Duodenal mucosa (tissue), 2 donors: Measurements from ENCODE around the gene SRGN.
"Not testable (repeated sequence)": the region's sequence is repeated elsewhere in the genome, so short reads cannot be mapped to it uniquely, and the experiment has no call there.

Source experiments
- H3K27ac ChIP-seq: one replicate; pipeline ENCODE4 v1.7.0; 2013; ENCODE audit warnings: low read depth, low read length
- H3K27me3 ChIP-seq, 2 donors: one replicate each; pipeline ENCODE4 v1.7.0; 2013; ENCODE audit warnings: low read length in 2 of 2, control low read depth in 1 of 2; ENCODE audit not compliant: insufficient read depth in 2 of 2, control insufficient read depth in 1 of 2
- H3K36me3 ChIP-seq, 2 donors: one replicate each; pipeline ENCODE4 v1.7.0; 2013; ENCODE audit warnings: low read length in 2 of 2, control low read depth in 1 of 2; ENCODE audit not compliant: insufficient read depth in 2 of 2, control insufficient read depth in 1 of 2
- H3K4me1 ChIP-seq, 2 donors: one replicate each; pipeline ENCODE4 v1.7.0; 2013; ENCODE audit warnings: low read length in 2 of 2, control low read depth in 1 of 2; ENCODE audit not compliant: insufficient read depth in 2 of 2, control insufficient read depth in 1 of 2
- H3K4me3 ChIP-seq, 2 donors: one replicate each; pipeline ENCODE4 v1.7.0; 2013; ENCODE audit warnings: low read length in 2 of 2, low read depth in 1 of 2
- H3K9ac ChIP-seq, 2 donors: one replicate each; pipeline ENCODE4 v1.7.0; 2013; ENCODE audit warnings: low read length in 2 of 2, low read depth in 1 of 2
- H3K9me3 ChIP-seq, 2 donors: one replicate each; pipeline ENCODE4 v1.7.0; 2013; ENCODE audit warnings: low read length in 2 of 2, control low read depth in 1 of 2; ENCODE audit not compliant: control insufficient read depth in 1 of 2

The SRGN gene

GRCh38 chr10:69087590-69088470 is at the start of gene SRGN:
TSS of gene SRGN (plus strand) at chr10:69088103. CDS start at chr10:69088158, 55 bp downstream.
- Histone ChIP-seq H3K9ac (peak within 1 kb of the TSS; percentile 77 to 78), H3K27ac (peak within 1 kb of the TSS; percentile 90), H3K36me3 (no peaks in the 10 kb centered on the region), H3K9me3 (no peaks in the 10 kb centered on the region), H3K4me3 (peak within 1 kb of the TSS; percentile 60 to 77), H3K27me3 (no peaks in the 10 kb centered on the region), H3K4me1 (peaks cover under 1 to 10% of the 10 kb centered on the region in 2 donors)

GRCh38 chr10:69040904-69041303 is 47.0 kb upstream of the SRGN start:
- not testable (repeated sequence) for H3K27ac ChIP-seq, H3K9ac ChIP-seq, H3K27me3 ChIP-seq, H3K36me3 ChIP-seq, H3K4me1 ChIP-seq, H3K9me3 ChIP-seq, H3K4me3 ChIP-seq

- Histone ChIP-seq H3K27me3 (no peaks in the 10 kb centered on the region), H3K4me3 (no peak overlapping the region), H3K36me3 (no peaks in the 10 kb centered on the region), H3K27ac (no peak overlapping the region), H3K9me3 (no peaks in the 10 kb centered on the region), H3K9ac (no peak overlapping the region), H3K4me1 (peaks cover 6 to 11% of the 10 kb centered on the region in 2 donors)
Measured at GRCh38 chr10:69042417-69042816, 45.5 kb upstream of the SRGN start.

- no peaks in the 10 kb centered on the region for H3K27me3 ChIP-seq
- H3K9ac ChIP-seq = no peak overlapping the region
- H3K9me3 ChIP-seq = no peaks in the 10 kb centered on the region
- no peaks in the 10 kb centered on the region for H3K36me3 ChIP-seq
- H3K27ac ChIP-seq = no peak overlapping the region
- peaks cover 6 to 11% of the 10 kb centered on the region in 2 donors for H3K4me1 ChIP-seq
- H3K4me3 ChIP-seq = no peak overlapping the region
Measured at GRCh38 chr10:69042838-69043237, 45.1 kb upstream of the SRGN start.

- H3K4me3 ChIP-seq = no peak overlapping the region
- H3K36me3 ChIP-seq = no peaks in the 10 kb centered on the region
- peak overlapping the region in 1 of 2 donors; percentile 6 for H3K9ac ChIP-seq
- no peak overlapping the region for H3K27ac ChIP-seq
- H3K27me3 ChIP-seq = no peaks in the 10 kb centered on the region
- no peaks in the 10 kb centered on the region for H3K9me3 ChIP-seq
- peaks cover 6 to 11% of the 10 kb centered on the region in 2 donors for H3K4me1 ChIP-seq
Measured at GRCh38 chr10:69043931-69044531, 43.9 kb upstream of the SRGN start.

- no peak overlapping the region for H3K4me3 ChIP-seq
- no peaks in the 10 kb centered on the region for H3K36me3 ChIP-seq
- no peak overlapping the region for H3K9ac ChIP-seq
- H3K9me3 ChIP-seq = no peaks in the 10 kb centered on the region
- H3K27ac ChIP-seq = no peak overlapping the region
- H3K27me3 ChIP-seq = no peaks in the 10 kb centered on the region
- H3K4me1 ChIP-seq = peaks cover 6 to 11% of the 10 kb centered on the region in 2 donors
Measured at GRCh38 chr10:69044546-69044945, 43.4 kb upstream of the SRGN start.

GRCh38 chr10:69045441-69046300 is 42.2 kb upstream of the SRGN start:
- Histone ChIP-seq H3K4me1 (peaks cover 6 to 11% of the 10 kb centered on the region in 2 donors), H3K36me3 (no peaks in the 10 kb centered on the region), H3K9me3 (no peaks in the 10 kb centered on the region), H3K27me3 (no peaks in the 10 kb centered on the region), H3K27ac (peak overlapping the region; percentile 78), H3K9ac (peak overlapping the region; percentile 15 to 41), H3K4me3 (no peak overlapping the region)

GRCh38 chr10:69047111-69047832 is 40.6 kb upstream of the SRGN start:
- no peaks in the 10 kb centered on the region for H3K36me3 ChIP-seq
- H3K27ac ChIP-seq = no peak overlapping the region
- peaks cover 11 to 13% of the 10 kb centered on the region in 2 donors for H3K4me1 ChIP-seq
- no peak overlapping the region for H3K4me3 ChIP-seq
- no peaks in the 10 kb centered on the region for H3K27me3 ChIP-seq
- H3K9ac ChIP-seq = no peak overlapping the region
- H3K9me3 ChIP-seq = no peaks in the 10 kb centered on the region

- Histone ChIP-seq H3K4me1 (peaks cover 11 to 13% of the 10 kb centered on the region in 2 donors), H3K4me3 (no peak overlapping the region), H3K27ac (peak overlapping the region; percentile 26), H3K27me3 (no peaks in the 10 kb centered on the region), H3K9ac (no peak overlapping the region), H3K9me3 (no peaks in the 10 kb centered on the region), H3K36me3 (no peaks in the 10 kb centered on the region)
Measured at GRCh38 chr10:69048103-69048502, 39.8 kb upstream of the SRGN start.
